Fibroblast of skin of left biceps (primary cell): Measurements from ENCODE around the gene SERPINA6.
"Not testable (repeated sequence)": the region's sequence is repeated elsewhere in the genome, so short reads cannot be mapped to it uniquely, and the experiment has no call there.

Experiments used
- DNase-seq, 2 experiments: peaks; one replicate each; pipeline ENCODE4 v3.0.0-alpha.2; 2013; ENCODE audit warnings: low read depth in 2 of 2

Gene SERPINA6

GRCh38 chr14:94292526-94292871 is 30.6 kb downstream of the SERPINA6 start:
- DNase-seq, result no peak

GRCh38 chr14:94291906-94292525 is 31.1 kb downstream of the SERPINA6 start:
- no peak for DNase-seq

GRCh38 chr14:94291159-94291905 is 31.8 kb downstream of the SERPINA6 start:
- DNase-seq, result no peak

- DNase-seq, result no peak
Observed at GRCh38 chr14:94290197-94290596, 32.9 kb downstream of the SERPINA6 start.

GRCh38 chr14:94288610-94289465 is 34.3 kb downstream of the SERPINA6 start:
- no peak for DNase-seq

GRCh38 chr14:94285158-94285557 is 38.0 kb downstream of the SERPINA6 start:
- DNase-seq, result no peak

- DNase-seq, result no peak
Observed at GRCh38 chr14:94284221-94284620, 38.9 kb downstream of the SERPINA6 start.

GRCh38 chr14:94282991-94283723 is 40.0 kb downstream of the SERPINA6 start:
- DNase-seq, result no peak

GRCh38 chr14:94278731-94279130 is 44.4 kb downstream of the SERPINA6 start:
- DNase-seq, result peak; percentile 40 to 44

GRCh38 chr14:94276898-94277561 is 46.1 kb downstream of the SERPINA6 start:
- DNase-seq, result not testable (repeated sequence)

GRCh38 chr14:94269156-94269555 is 54.0 kb downstream of the SERPINA6 start:
- no peak for DNase-seq

- not testable (repeated sequence) for DNase-seq
Observed at GRCh38 chr14:94268582-94268981, 54.6 kb downstream of the SERPINA6 start.

- DNase-seq, result no peak
Observed at GRCh38 chr14:94267352-94267751, 55.8 kb downstream of the SERPINA6 start.

GRCh38 chr14:94264195-94264594 is 58.9 kb downstream of the SERPINA6 start:
- not testable (repeated sequence) for DNase-seq
